ENCODE data around the gene CACNA1E.

GRCh38 chr1:181647314-181648035 lies 164.2 kb downstream of the CACNA1E start:
- TF ChIP-seq CTCF (IDR thresholded peaks at IDR 0.05; ENCODE audit: poor library complexity): no peak
- no peak for TF ChIP-seq EZH2 (IDR thresholded peaks at IDR 0.05; ENCODE audit: borderline replicate concordance)
- no peak for TF ChIP-seq EZH2phosphoT487 (IDR thresholded peaks at IDR 0.05; ENCODE audit: low read depth, severe bottlenecking, unreplicated experiment)

All from hepatocyte (in vitro differentiated cells).